Spleen (tissue), 11 donors: ENCODE measurements around the gene SAC3D1. TPM values are rescaled to one million over a fixed set of nuclear protein-coding genes. Genes with fewer than 3 reads are reported as not detected.

Source experiments
- DNase-seq: peaks from one replicate; pipeline ENCODE4 v3.0.0-alpha.2; 2020
- H3K27ac ChIP-seq, 8 donors: fragments of 200-600 bp; sonication (generic) in 7 of 8; 1 replicate in 4 of 8; 2 replicates in 4 of 8; pipeline versions ENCODE4 v1.5.0 to v1.8.0; 2016 to 2021; ENCODE audit warnings: inconsistent platforms in 4 of 8, mild to moderate bottlenecking in 4 of 8, moderate library complexity in 1 of 8
- H3K27me3 ChIP-seq, 7 donors: fragments of 200-600 bp; sonication (generic) in 6 of 7; replicated peaks in 1 of 7; 1 replicate in 4 of 7; 2 replicates in 3 of 7; pipeline versions ENCODE4 v1.5.0 to v1.8.0; 2016 to 2021; ENCODE audit warnings: inconsistent platforms in 3 of 7, mild to moderate bottlenecking in 1 of 7
- H3K36me3 ChIP-seq, 6 donors: fragments of 200-600 bp; sonication (generic) in 5 of 6; 1 replicate in 4 of 6; 2 replicates in 2 of 6; pipeline versions ENCODE4 v1.5.0 to v1.8.0; 2016 to 2021; ENCODE audit warnings: inconsistent platforms in 2 of 6
- H3K4me1 ChIP-seq, 6 donors: fragments of 200-600 bp; sonication (generic) in 5 of 6; 1 replicate in 3 of 6; 2 replicates in 3 of 6; pipeline versions ENCODE4 v1.5.0 to v1.8.0; 2016 to 2021; ENCODE audit warnings: inconsistent platforms in 3 of 6
- H3K4me3 ChIP-seq, 8 donors: fragments of 200-600 bp; sonication (generic) in 7 of 8; 1 replicate in 4 of 8; 2 replicates in 4 of 8; pipeline versions ENCODE4 v1.5.0 to v1.8.0; 2016 to 2021; ENCODE audit warnings: inconsistent platforms in 4 of 8, mild to moderate bottlenecking in 4 of 8, moderate library complexity in 2 of 8
- H3K9me3 ChIP-seq, 8 donors: fragments of 200-600 bp; sonication (generic) in 7 of 8; 1 replicate in 4 of 8; 2 replicates in 4 of 8; pipeline versions ENCODE4 v1.5.0 to v1.8.0; 2016 to 2021; ENCODE audit warnings: inconsistent platforms in 4 of 8
- POLR2A ChIP-seq, 3 donors: fragments of 450-650 bp; IDR thresholded peaks; one replicate each; pipeline ENCODE4 v1.5.1; 2017; ENCODE audit warnings: antibody characterized with exemption in 3 of 3, mild to moderate bottlenecking in 1 of 3
- POLR2AphosphoS5 ChIP-seq, 3 donors: sonication (generic); formaldehyde crosslinking; IDR thresholded peaks; one replicate each; pipeline ENCODE4 v1.5.1; 2017; ENCODE audit warnings: antibody characterized with exemption in 3 of 3
- WGBS, 5 donors: extraction: QIAGEN DNeasy Blood & Tissue Kit in 3 of 5; methylation state at CpG; one replicate each; pipeline versions ENCODE4 v1.1.5 to v1.1.7; 2013 to 2018; 5-methylcytosine and 5-hydroxymethylcytosine counted together
- intact Hi-C: fragments of 100-400 bp; cut with DNase I; formaldehyde crosslinking; loops from one replicate; pipeline ENCODE4 v1.15.0; 2023; ENCODE audit warnings: low total_unique reads
- polyA plus RNA-seq, 3 donors: library from polyadenylated mRNA; stranded (reverse); fragments of 200-250 nt; gene quantifications; one replicate each; pipeline ENCODE4 v1.2.1, GENCODE V29; 2013
- total RNA-seq, 7 donors: library from RNA; depleted of rRNA in 3 of 7; stranded (reverse); fragments of >200 nt in 3 of 7; fragmentation: NEBNext Ultra II Directional in 4 of 7; extraction: Animal tissue kit (Norgen Biotek cat#: 25700) in 4 of 7; gene quantifications; one replicate each; pipeline versions ENCODE4 v1.1.0 to v1.2.1, GENCODE V29; 2016 to 2021
- TF ChIP-seq, protein P1 (sequence below), 11 experiments: fragments of 200-600 bp in 7 of 11; fragments of 450-650 bp in 4 of 11; sonication (generic) in 4 of 11; IDR thresholded peaks in 8 of 11; conservative IDR thresholded peaks in 3 of 11; 1 replicate in 7 of 11; 2 replicates in 4 of 11; pipeline versions ENCODE4 v1.4.0 to v1.8.0; 2016 to 2021; ENCODE audit warnings: antibody characterized with exemption in 11 of 11, inconsistent platforms in 4 of 11, mild to moderate bottlenecking in 1 of 11
- donor health status: healthy with polysubstance abuse.
- donor health status: DM: no; HTN: no; CAD: no; lungs with moderate emphysema.
- donor health status: DM: no; HTN: no; CAD: no.
- donor health status: Bipolar disorder and iron deficiency.
- donor health status: healthy.
- donor health status: DM: no; HTN: no; CAD: no.
- donor health status: DM: yes; HTN: yes; CAD: no.

Gene SAC3D1
- total and polyA plus RNA-seq, 10 donors = 5.2 to 11.9 (median 6.8) TPM

DNA sequence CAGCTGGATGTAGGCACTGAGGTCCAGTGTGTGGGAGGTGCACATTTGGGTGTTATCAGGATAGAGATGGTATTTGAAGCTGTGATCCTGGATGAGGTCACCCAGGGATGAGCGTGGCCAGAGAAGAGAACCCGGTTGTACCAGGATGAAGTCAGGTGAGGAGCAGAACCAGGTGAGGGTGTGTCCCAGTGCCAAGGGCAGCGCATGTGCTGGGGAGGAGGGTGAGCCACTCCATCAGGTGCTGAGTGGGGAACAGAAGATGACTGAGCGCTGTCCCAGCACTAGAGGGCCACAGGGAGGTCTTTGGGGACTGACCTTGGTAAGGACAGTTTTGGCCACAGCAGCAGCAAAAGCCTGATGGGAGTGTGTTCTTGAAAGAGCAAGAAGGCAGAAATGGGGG, 24.3 kb upstream of the SAC3D1 start:
- no peak overlapping the region for H3K27ac ChIP-seq
- no peak for TF ChIP-seq POLR2AphosphoS5 (IDR thresholded peaks at IDR 0.05)
- TF ChIP-seq, protein P1, sequence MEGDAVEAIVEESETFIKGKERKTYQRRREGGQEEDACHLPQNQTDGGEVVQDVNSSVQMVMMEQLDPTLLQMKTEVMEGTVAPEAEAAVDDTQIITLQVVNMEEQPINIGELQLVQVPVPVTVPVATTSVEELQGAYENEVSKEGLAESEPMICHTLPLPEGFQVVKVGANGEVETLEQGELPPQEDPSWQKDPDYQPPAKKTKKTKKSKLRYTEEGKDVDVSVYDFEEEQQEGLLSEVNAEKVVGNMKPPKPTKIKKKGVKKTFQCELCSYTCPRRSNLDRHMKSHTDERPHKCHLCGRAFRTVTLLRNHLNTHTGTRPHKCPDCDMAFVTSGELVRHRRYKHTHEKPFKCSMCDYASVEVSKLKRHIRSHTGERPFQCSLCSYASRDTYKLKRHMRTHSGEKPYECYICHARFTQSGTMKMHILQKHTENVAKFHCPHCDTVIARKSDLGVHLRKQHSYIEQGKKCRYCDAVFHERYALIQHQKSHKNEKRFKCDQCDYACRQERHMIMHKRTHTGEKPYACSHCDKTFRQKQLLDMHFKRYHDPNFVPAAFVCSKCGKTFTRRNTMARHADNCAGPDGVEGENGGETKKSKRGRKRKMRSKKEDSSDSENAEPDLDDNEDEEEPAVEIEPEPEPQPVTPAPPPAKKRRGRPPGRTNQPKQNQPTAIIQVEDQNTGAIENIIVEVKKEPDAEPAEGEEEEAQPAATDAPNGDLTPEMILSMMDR (IDR thresholded peaks at IDR 0.05 in 8 of 11, conservative IDR thresholded peaks at IDR 0.05 in 3 of 11) = no peak
- TF ChIP-seq POLR2A (IDR thresholded peaks at IDR 0.05) = no peak
- no peaks in the 10 kb centered on the region for H3K9me3 ChIP-seq
- intact Hi-C loops = no loop called here
- H3K36me3 ChIP-seq = peaks cover 0 to 45% (median 31%) of the 10 kb centered on the region in 6 donors
- H3K27me3 ChIP-seq = no peaks in the 10 kb centered on the region
- H3K4me1 ChIP-seq = peaks cover 13 to 60% (median 29%) of the 10 kb centered on the region in 6 donors
- H3K4me3 ChIP-seq = no peak overlapping the region
- 84 to 95% (median 90%) methylated on average over 4 of the region's 4 CpGs for WGBS, 5 donors
- no peak for DNase-seq

DNA sequence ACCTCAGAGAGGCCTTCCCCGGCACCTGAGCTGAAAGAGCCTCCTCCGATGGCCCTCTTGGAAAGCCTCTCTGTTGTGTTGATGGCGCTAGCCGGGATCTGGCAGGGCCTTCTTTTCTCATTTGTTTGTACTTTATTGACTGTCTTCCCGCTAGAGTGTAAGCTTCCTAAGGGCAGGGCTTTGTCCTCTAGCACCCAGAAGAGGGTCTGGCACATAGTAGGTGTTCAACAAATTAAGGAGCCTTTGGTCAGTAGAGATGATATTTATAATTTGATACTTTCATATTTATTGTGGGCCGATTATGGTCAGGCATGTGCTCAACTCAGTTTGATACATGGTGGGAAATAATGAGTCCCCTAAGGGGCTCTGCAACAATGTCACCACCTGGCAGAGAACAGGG, 23.1 kb upstream of the SAC3D1 start:
- TF ChIP-seq, protein P1 (IDR thresholded peaks at IDR 0.05 in 8 of 11, conservative IDR thresholded peaks at IDR 0.05 in 3 of 11) = no peak
- TF ChIP-seq POLR2A (IDR thresholded peaks at IDR 0.05) (no peak), POLR2AphosphoS5 (IDR thresholded peaks at IDR 0.05) (no peak)
- 94 to 97% (median 96%) methylated on average over 6 of the region's 6 CpGs for WGBS, 5 donors

DNA sequence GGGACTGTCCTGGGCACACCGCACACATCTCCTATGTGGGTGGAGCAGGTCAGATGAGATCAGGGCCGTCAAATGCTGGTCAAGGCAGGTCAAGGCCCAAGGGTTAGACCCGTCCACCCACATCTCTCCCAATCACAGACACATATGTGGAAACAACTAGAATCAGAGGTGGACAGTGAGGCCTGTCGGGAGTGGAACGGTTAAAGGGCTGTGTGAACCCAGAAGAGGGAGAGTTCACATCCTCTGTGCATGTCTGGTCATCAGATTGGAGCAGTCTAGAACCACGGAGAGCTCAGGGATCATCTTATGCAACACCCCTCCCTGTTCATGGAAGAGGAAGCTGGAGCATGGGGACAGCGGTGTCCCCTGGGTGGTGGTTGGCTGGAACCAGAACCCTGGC, 21.2 kb upstream of the SAC3D1 start:
- 77 to 90% (median 80%) methylated on average over 7 of the region's 7 CpGs for WGBS, 5 donors
- H3K4me1 ChIP-seq = peaks cover 4 to 53% (median 15%) of the 10 kb centered on the region in 6 donors
- intact Hi-C loops = no loop called here

More for the DNA sequence above, 23.1 kb upstream of the SAC3D1 start:
- Histone ChIP-seq H3K9me3 (no peaks in the 10 kb centered on the region), H3K27me3 (no peaks in the 10 kb centered on the region), H3K4me1 (peaks cover 11 to 65% (median 26%) of the 10 kb centered on the region in 6 donors), H3K4me3 (no peak overlapping the region), H3K27ac (no peak overlapping the region), H3K36me3 (peaks cover 0 to 54% (median 38%) of the 10 kb centered on the region in 6 donors)
- no peak for DNase-seq
- intact Hi-C loops = no loop called here

DNA sequence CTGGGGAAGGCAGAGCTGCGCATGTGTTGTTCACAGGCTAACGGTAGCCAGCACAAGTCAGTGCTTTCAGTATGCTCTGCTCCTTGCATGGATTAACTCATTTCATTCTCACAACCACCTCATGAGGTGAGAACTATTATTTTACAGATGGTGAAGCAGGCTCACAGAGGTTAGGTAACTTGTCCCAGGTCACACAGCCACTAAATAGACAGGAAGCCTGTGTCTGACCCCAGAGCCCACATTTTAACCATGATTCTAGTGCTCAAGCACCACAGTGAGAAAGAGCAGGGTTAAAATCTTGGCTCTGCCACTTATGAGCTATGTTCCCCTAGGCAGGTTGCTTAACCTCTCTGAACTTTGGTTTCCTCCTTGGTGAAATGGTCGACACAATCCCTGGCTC, 20.0 kb upstream of the SAC3D1 start:
- DNase-seq = no peak
- Histone ChIP-seq H3K9me3 (no peaks in the 10 kb centered on the region), H3K27ac (no peak overlapping the region), H3K4me1 (peaks cover 0 to 41% (median 6%) of the 10 kb centered on the region in 6 donors), H3K4me3 (no peak overlapping the region), H3K36me3 (peaks cover 0 to 54% (median 38%) of the 10 kb centered on the region in 6 donors), H3K27me3 (no peaks in the 10 kb centered on the region)
- TF ChIP-seq POLR2AphosphoS5 (IDR thresholded peaks at IDR 0.05) (no peak), POLR2A (IDR thresholded peaks at IDR 0.05) (no peak)
- TF ChIP-seq, protein P1 (IDR thresholded peaks at IDR 0.05 in 8 of 11, conservative IDR thresholded peaks at IDR 0.05 in 3 of 11) = no peak
- 64 to 83% (median 75%) methylated on average over 3 of the region's 3 CpGs for WGBS, 5 donors
- intact Hi-C loops = no loop called here

More for the DNA sequence above, 21.2 kb upstream of the SAC3D1 start:
- Histone ChIP-seq H3K36me3 (peaks cover 0 to 54% (median 38%) of the 10 kb centered on the region in 6 donors), H3K27ac (no peak overlapping the region), H3K27me3 (no peaks in the 10 kb centered on the region), H3K9me3 (no peaks in the 10 kb centered on the region), H3K4me3 (no peak overlapping the region)
- TF ChIP-seq, protein P1 (IDR thresholded peaks at IDR 0.05 in 8 of 11, conservative IDR thresholded peaks at IDR 0.05 in 3 of 11) = no peak
- no peak for TF ChIP-seq POLR2AphosphoS5 (IDR thresholded peaks at IDR 0.05)
- no peak for TF ChIP-seq POLR2A (IDR thresholded peaks at IDR 0.05)
- DNase-seq = no peak
